ES-I3 (cell line): ENCODE results near the gene NSD1.

Experiments used
- H3K36me3 ChIP-seq: 2 replicates; pipeline ENCODE4 v1.6.1; 2013; ENCODE audit warnings: mild to moderate bottlenecking, low read length, control low read depth, moderate library complexity; ENCODE audit not compliant: insufficient read depth
- H3K4me1 ChIP-seq: 2 replicates; pipeline ENCODE4 v1.6.1; 2013; ENCODE audit warnings: mild to moderate bottlenecking, control low read depth, low read length; ENCODE audit not compliant: insufficient read depth
- H3K9ac ChIP-seq: 2 replicates; pipeline ENCODE4 v1.6.1; 2013; ENCODE audit warnings: low read depth, mild to moderate bottlenecking, low read length, moderate library complexity
- H3K9me3 ChIP-seq: 2 replicates; pipeline ENCODE4 v1.6.1; 2013; ENCODE audit warnings: mild to moderate bottlenecking, low read length, moderate library complexity; ENCODE audit not compliant: control insufficient read depth, insufficient read depth

NSD1 gene

DNA sequence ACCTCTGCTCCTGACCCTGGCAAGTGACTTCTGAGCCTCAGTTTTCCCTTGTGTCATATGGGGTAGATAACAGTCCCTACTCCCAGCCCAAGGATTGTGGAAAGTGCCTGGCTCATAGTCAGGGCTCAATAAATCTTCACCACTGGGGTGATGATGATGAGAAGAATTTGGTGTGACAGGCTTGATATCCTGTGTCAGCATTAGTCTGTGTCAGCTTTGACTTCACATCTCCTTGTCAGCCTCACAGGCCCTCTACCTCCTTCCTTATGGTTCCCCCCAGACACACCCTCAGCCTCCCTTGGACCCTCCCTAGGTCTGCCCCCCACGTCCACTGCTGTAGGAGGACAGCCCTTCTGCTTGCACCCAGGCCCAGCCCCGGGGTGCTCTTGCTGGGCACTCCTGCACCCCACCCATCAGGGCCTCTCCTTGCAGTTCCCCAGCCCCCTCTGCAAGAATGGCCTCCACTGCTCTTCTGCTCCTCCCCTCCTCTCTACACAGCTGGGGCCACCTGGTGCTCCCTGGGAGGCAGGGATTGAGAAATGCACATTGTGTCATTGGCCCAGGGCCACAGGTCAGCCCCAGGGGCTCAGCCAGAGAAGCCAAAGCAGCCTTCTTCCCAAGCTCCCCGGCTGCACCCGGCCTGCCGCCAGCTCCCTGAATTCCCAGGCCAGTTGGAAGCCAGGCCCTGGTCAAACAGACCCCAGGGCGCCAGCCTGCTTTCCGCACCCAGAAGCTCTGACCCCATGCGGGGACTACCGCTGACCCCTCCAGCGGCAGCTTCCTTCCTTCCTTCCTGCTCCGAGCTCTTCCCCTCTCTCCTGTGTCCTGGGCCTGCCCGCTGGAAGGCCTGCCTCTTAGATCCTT lies 39.1 kb upstream of the NSD1 start:
- peaks cover 10% of the 10 kb centered on the region; the same call in 1 of the 2 replicates for H3K4me1 ChIP-seq
- H3K9ac ChIP-seq, result no peak overlapping the region
- H3K9me3 ChIP-seq, result no peaks in the 10 kb centered on the region
- no peaks in the 10 kb centered on the region for H3K36me3 ChIP-seq

DNA sequence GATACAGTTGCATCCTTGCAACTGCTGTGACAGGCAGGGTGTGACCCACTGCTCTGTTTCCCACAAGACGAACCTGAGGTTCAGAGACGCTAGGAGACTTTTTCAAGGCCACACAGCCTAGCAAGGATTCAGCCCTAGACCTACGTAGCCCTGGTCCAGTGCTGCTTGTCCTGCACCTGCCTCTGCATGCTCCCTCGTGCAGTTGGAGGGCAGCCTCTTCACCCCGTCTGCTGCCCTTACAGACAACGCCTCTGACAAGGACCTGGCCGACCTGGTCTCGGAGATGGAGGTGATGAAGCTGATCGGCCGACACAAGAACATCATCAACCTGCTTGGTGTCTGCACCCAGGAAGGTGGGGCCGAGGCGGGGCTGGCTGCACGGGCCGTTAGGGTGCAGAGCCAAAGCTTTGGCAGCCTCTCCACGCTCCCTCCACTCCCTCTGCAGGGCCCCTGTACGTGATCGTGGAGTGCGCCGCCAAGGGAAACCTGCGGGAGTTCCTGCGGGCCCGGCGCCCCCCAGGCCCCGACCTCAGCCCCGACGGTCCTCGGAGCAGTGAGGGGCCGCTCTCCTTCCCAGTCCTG lies 38.4 kb upstream of the NSD1 start:
- no peak overlapping the region for H3K9ac ChIP-seq
- no peaks in the 10 kb centered on the region for H3K36me3 ChIP-seq
- H3K4me1 ChIP-seq, result peaks cover 15% of the 10 kb centered on the region; the same call in 1 of the 2 replicates
- H3K9me3 ChIP-seq, result no peaks in the 10 kb centered on the region

DNA sequence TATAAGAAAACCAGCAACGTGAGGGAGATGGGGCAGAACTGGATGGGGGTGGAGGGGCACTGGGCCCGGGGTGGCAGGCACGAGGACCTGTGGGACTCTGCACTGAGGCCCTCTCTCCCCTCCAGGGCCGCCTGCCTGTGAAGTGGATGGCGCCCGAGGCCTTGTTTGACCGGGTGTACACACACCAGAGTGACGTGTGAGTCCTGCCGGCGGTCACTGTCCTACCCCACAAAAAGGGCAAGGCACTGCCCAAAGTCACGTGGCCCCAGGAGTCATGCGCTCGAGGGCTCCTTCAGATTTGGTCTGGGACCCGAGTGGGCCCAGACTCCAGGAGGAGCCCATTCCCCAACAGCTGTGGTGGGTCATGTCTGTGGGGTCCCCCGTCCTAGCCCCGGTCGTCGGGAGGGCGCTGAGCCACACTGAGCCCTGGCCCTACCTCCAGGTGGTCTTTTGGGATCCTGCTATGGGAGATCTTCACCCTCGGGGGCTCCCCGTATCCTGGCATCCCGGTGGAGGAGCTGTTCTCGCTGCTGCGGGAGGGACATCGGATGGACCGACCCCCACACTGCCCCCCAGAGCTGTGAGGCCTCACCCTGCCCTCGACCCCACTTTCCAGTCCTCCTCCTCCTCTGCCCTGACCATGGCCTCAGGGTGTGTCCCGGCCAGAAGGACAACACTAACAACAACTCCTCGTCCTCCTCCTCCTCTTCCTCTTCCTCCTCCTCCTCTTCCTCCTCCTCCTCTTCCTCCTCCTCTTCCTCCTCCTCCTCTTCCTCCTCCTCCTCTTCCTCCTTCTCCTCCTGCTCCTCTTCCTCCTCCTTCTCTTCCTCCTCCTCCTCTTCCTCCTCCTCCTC lies 37.2 kb upstream of the NSD1 start:
- Histone ChIP-seq H3K9ac (no peak overlapping the region), H3K9me3 (no peaks in the 10 kb centered on the region), H3K36me3 (no peaks in the 10 kb centered on the region), H3K4me1 (peaks cover 15% of the 10 kb centered on the region; the same call in 1 of the 2 replicates)

DNA sequence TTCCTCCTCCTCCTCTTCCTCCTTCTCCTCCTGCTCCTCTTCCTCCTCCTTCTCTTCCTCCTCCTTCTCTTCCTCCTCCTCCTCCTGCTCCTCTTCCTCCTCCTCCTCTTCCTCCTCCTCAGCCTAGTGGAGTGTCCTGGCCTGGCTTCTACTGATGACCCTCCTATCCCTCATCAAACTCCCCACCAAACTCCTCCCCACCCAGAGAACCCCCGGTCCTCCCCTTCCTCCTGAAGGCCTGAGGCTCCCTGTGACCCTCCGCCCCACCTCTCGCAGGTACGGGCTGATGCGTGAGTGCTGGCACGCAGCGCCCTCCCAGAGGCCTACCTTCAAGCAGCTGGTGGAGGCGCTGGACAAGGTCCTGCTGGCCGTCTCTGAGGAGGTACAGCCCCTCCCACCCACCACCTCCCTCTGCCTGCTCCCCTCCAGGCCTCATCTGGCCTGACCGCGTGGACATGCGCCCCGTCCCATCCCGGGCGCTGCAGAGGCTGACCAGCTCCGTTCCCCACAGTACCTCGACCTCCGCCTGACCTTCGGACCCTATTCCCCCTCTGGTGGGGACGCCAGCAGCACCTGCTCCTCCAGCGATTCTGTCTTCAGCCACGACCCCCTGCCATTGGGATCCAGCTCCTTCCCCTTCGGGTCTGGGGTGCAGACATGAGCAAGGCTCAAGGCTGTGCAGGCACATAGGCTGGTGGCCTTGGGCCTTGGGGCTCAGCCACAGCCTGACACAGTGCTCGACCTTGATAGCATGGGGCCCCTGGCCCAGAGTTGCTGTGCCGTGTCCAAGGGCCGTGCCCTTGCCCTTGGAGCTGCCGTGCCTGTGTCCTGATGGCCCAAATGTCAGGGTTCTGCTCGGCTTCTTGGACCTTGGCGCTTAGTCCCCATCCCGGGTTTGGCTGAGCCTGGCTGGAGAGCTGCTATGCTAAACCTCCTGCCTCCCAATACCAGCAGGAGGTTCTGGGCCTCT lies 36.3 kb upstream of the NSD1 start:
- no peaks in the 10 kb centered on the region for H3K36me3 ChIP-seq
- H3K4me1 ChIP-seq, result peaks cover 15% of the 10 kb centered on the region; the same call in 1 of the 2 replicates
- H3K9ac ChIP-seq, result no peak overlapping the region

DNA sequence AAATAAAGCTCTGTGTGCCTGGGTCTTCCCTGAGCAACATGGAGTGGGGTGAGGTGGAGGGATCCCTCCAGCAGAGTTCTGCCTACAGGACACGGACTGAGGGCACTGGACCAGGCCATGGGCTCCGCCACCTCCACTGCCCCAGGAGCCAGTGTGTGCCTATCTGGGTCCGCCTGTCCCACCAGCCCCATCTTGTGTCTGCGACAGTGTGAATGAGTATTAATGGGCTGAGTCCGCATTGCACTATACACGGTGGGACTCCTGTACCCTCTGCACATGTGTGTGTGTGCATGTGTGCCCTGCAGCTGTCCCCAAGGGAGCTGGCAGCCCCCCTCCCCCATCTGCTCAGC lies 35.5 kb upstream of the NSD1 start:
- no peak overlapping the region for H3K9ac ChIP-seq
- H3K36me3 ChIP-seq, result no peaks in the 10 kb centered on the region
- no peaks in the 10 kb centered on the region for H3K9me3 ChIP-seq
- peaks cover 15% of the 10 kb centered on the region; the same call in 1 of the 2 replicates for H3K4me1 ChIP-seq

More for the DNA sequence above, 36.3 kb upstream of the NSD1 start:
- no peaks in the 10 kb centered on the region for H3K9me3 ChIP-seq

DNA sequence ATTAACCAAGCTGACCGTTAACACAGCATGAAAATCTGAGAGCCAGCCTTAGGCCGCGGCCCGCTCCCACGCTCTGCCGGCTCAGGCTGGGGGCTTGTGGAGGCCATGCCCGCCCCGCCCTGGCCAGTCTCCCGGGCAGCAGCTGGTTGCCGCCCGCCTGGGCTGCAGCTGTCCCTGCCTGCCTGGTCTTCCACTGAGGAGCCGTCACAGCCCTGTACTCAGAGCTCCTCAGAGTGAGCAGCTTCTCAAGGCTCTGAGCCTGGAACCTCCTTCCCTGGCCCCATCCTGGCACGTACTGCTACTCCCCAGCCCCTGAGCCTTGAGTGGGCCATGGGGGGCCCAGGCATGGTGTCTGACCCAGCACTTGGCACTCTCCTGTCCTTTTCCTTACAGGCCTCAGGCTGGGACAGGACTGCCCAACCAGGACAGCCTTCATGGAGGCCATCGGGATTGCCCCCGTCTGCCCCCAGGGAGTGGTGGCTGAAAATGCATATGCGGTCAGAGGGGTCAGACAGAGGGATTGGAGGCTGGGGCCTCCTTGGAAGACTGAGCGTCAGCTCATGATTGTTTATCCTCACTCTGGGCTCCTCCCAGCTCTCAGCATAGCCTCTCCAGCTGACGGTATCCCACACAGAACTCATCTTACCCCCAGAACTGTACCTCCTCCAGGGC lies 35.0 kb upstream of the NSD1 start:
- Histone ChIP-seq H3K4me1 (peaks cover 15% of the 10 kb centered on the region; the same call in 1 of the 2 replicates), H3K36me3 (no peaks in the 10 kb centered on the region), H3K9me3 (no peaks in the 10 kb centered on the region), H3K9ac (no peak overlapping the region)

DNA sequence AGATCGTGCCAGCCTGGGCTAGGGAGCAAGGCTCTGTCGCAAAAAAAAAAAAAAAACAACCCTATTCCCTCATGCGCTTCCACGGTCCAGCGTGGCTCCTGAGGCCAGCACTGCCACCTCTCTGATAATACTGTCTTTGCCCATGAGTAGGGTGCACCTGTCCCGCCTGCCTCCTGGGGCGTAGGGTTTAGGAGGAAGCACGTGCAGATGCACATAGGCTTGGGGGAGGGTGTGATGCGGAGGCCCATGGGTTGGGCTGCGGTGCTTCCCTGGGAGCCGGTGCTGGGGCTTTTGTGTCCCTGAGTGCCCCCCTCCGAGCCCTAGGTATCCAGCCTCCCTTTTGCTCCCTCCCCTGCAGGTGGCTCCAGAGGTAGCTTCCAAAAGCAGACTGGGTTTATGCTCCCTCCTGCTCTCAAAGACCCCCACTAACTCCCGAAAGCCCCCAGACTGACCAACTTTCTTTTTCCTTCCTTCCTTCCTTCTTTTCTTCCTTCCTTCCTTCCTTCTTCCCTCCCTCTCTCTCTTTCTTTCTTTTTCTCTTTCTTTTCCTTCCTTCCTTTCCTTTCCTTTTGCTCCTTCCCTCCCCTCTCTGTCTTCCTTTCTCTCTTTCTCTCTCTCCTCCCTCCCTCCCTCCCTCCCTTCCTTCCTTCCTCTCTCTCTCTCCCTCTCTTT lies 34.0 kb upstream of the NSD1 start:
- H3K9ac ChIP-seq, result no peak overlapping the region
- no peaks in the 10 kb centered on the region for H3K9me3 ChIP-seq
- H3K36me3 ChIP-seq, result no peaks in the 10 kb centered on the region
- peaks cover 15% of the 10 kb centered on the region; the same call in 1 of the 2 replicates for H3K4me1 ChIP-seq

DNA sequence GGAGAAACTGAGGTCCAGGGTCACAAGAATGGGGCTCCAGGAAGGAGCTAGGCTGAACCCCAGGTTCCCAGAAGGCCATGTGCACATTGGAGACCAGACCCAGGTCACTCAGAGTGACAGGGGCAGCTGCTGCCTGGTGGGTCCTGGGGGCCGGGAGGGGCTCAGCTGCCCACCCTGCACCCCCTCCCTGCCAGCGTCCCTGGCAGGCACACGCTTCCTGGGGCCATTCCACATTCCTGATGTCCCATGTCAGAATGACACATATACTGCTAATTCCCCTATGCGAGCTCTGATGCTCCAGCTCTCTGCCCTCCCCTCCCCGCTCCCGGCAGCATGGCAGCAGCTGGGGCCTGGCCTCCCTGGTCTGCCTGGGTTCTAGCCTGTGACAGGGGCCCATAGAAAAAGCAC lies 32.9 kb upstream of the NSD1 start:
- Histone ChIP-seq H3K9ac (no peak overlapping the region), H3K4me1 (peaks cover 21% of the 10 kb centered on the region; the same call in 1 of the 2 replicates), H3K9me3 (no peaks in the 10 kb centered on the region), H3K36me3 (no peaks in the 10 kb centered on the region)

DNA sequence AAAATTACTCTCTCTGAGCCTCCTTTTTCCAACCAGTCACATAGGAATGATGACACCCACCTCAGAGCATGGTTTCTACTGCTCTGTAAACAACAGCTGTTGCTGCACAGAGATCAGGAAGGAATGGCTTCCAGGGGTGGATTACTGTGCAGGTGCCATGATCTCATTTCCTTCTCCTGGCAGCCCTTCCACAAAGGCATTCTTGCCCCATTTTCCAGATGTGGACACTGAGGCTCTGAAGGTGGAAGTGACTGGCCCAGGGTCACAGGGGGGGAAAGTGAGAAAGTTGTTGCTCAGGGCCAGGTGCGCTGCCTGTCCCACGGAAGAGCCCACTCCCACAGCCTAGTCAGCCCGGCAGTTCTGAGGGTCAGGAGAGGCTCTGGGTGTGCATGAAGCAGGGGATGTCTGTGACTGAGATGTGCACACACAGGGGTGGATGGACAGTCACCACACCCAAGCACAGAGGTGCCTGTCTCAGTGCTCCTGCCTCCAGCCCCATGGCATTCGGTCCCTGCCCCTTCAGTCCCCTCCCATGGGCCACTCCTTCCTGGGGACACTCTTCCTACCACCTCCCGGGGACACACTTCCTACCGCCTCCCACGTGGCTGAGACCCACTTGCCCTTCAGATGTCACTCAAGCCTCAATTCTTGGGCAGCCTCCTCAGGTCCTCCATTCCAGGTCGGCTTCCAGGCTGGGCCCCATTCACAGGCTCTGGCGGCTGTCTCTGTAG lies 29.9 kb upstream of the NSD1 start:
- Histone ChIP-seq H3K4me1 (peaks cover 22% of the 10 kb centered on the region; the same call in 1 of the 2 replicates), H3K9me3 (no peaks in the 10 kb centered on the region), H3K36me3 (no peaks in the 10 kb centered on the region), H3K9ac (no peak overlapping the region)

DNA sequence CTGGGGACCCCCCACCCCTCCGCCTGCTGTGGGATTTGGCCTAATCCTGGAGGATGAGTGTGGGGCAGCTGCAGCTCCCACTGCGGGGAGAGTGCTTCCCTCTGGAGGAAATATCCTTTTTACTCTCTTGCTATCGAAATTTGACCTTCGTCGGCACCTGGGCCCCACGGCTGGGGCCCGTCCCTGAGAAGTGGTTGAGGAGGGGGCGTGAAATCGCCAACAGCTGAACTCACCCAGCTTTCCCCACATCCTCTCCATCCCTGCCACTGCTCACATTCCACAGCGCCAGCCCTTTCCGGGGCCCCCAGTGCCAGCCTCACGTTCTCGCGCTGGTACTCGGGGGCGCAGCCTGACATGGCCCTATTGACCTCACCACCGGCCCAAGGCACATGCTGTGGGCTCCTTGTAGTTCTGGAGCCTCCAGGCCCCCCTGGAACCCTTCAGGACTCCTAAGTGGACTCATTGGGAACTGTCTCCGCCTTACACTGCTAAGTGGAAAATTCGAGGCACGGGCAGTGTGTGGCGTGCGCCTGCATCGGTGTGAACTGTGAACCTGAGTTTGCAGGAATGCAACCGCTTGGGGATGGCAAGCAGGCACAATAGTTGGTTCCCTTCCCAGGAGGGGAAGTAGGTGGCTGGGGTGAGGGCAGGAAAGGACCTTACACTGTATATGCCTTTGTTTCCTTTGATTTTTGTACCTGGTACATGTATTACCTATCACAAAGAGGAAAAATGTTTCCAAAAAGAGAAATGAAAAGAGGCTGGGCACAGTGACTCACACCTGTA lies 27.7 kb upstream of the NSD1 start:
- no peaks in the 10 kb centered on the region for H3K9me3 ChIP-seq
- peaks cover 9% of the 10 kb centered on the region; the same call in 1 of the 2 replicates for H3K4me1 ChIP-seq
- H3K36me3 ChIP-seq, result no peaks in the 10 kb centered on the region
- H3K9ac ChIP-seq, result no peak overlapping the region

DNA sequence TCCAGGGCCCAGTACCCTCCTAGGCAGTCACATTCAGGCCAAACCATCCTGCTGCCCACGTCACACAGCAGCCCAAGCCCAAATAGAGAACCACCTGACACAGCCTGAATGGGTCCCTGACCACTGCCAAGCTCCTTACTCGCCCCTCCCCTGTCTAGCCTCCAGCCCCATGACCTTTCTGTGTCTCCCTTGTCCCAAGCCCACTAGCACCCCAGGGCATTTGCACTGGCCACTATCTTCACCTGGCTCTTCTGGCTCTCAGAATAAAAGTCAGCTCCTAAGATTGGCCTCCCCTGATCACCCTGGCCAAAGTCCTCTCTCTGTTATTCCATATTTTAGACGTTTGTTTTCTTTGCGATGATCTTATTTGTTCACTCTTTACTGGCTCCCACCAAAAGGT lies 26.4 kb upstream of the NSD1 start:
- Histone ChIP-seq H3K36me3 (no peaks in the 10 kb centered on the region), H3K9ac (no peak overlapping the region), H3K4me1 (peaks cover 9% of the 10 kb centered on the region; the same call in 1 of the 2 replicates), H3K9me3 (no peaks in the 10 kb centered on the region)

DNA sequence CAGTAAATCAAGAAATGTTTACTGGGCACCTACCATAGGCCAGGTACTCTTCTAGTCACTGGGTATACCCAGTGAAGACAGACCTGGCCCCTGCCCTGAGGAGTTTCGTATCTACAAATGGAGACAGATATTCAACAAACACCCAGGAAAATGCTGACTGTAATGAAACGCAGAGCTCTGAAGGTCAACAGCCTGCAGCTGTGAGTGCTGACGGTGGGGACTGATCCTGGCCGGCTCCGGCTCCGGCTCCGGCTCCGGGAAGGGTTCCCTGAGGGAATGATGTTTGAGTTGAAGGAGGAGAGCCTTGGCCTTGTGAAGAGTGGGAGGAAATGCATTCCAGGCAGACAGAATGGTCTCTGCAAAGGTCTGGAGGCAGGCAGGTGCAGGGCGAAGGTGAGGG lies 23.8 kb upstream of the NSD1 start:
- Histone ChIP-seq H3K36me3 (no peaks in the 10 kb centered on the region), H3K4me1 (peaks cover 9% of the 10 kb centered on the region; the same call in 1 of the 2 replicates), H3K9ac (no peak overlapping the region), H3K9me3 (no peaks in the 10 kb centered on the region)
